ENCODE results near the gene FAIM2.

FAIM2 gene

DNA sequence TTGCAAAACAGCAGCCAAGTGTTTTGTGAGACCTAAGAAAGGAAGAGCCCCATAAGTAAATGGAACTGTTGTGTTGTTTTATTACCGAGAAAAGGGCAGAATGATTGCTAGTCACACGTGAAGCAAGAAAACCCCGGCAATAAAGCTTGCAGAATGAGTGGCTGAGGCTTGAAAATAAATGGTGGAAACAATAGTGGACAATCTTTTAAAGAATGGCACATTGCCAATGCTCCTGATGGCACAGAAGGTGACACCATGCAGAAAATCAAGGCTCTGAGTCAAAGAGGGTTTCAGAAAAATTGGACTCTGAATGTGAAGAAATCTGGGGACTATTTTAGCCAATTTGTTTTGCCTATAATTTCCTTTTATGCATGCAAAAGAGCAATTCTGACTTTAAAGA is 42.8 kb upstream of the FAIM2 start:
- Histone ChIP-seq H3K79me2 (ENCODE audit: insufficient read depth, low read depth) (no peaks in the 10 kb centered on the region), H3K27me3 (ENCODE audit: insufficient read depth, low read depth) (no peaks in the 10 kb centered on the region), H3K36me3 (ENCODE audit: insufficient read depth) (no peaks in the 10 kb centered on the region), H3K27ac (no peak overlapping the region), H4K20me1 (ENCODE audit: insufficient read depth) (no peaks in the 10 kb centered on the region), H3K4me3 (IDR thresholded peaks at IDR 0.05; ENCODE audit: insufficient read depth, low read depth, low read length) (no peak overlapping the region), H3K9ac (no peak overlapping the region), H3K4me2 (no peak overlapping the region), H2AFZ (ENCODE audit: low read depth) (no peak overlapping the region), H3K4me1 (ENCODE audit: low read depth, poor library complexity, severe bottlenecking) (peaks cover 4% of the 10 kb centered on the region)
- TF ChIP-seq, protein P1, sequence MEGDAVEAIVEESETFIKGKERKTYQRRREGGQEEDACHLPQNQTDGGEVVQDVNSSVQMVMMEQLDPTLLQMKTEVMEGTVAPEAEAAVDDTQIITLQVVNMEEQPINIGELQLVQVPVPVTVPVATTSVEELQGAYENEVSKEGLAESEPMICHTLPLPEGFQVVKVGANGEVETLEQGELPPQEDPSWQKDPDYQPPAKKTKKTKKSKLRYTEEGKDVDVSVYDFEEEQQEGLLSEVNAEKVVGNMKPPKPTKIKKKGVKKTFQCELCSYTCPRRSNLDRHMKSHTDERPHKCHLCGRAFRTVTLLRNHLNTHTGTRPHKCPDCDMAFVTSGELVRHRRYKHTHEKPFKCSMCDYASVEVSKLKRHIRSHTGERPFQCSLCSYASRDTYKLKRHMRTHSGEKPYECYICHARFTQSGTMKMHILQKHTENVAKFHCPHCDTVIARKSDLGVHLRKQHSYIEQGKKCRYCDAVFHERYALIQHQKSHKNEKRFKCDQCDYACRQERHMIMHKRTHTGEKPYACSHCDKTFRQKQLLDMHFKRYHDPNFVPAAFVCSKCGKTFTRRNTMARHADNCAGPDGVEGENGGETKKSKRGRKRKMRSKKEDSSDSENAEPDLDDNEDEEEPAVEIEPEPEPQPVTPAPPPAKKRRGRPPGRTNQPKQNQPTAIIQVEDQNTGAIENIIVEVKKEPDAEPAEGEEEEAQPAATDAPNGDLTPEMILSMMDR (conservative IDR thresholded peaks at IDR 0.05; ENCODE audit: low read depth, low read length) = no peak

DNA sequence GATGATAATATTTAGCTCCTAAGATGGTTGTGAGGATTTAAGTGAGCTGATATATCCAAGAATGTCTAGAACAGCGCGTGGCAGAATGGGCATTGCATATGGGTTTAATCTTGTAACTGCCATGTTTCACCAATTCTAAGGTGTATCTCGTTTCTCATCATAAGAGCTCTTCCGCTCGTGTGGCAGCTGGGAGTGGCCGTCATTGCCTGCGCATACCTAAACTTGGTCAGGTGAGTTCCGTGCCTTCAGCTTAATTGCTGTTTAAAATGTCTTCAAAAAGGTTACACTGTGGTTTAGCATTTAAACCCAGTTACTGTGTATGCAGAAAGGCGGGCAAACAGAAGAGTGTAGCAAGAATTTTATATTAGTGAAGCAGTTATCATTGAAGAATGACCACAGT is 42.4 kb upstream of the FAIM2 start:
- Histone ChIP-seq H2AFZ (ENCODE audit: low read depth) (peak overlapping the region; percentile 54), H4K20me1 (ENCODE audit: insufficient read depth) (no peaks in the 10 kb centered on the region), H3K9ac (no peak overlapping the region), H3K36me3 (ENCODE audit: insufficient read depth) (no peaks in the 10 kb centered on the region), H3K4me2 (no peak overlapping the region), H3K4me1 (ENCODE audit: low read depth, poor library complexity, severe bottlenecking) (peaks cover 4% of the 10 kb centered on the region), H3K4me3 (IDR thresholded peaks at IDR 0.05; ENCODE audit: insufficient read depth, low read depth, low read length) (no peak overlapping the region), H3K79me2 (ENCODE audit: insufficient read depth, low read depth) (no peaks in the 10 kb centered on the region), H3K27me3 (ENCODE audit: insufficient read depth, low read depth) (no peaks in the 10 kb centered on the region), H3K27ac (no peak overlapping the region)
- TF ChIP-seq, protein P1 (conservative IDR thresholded peaks at IDR 0.05; ENCODE audit: low read depth, low read length) = no peak

DNA sequence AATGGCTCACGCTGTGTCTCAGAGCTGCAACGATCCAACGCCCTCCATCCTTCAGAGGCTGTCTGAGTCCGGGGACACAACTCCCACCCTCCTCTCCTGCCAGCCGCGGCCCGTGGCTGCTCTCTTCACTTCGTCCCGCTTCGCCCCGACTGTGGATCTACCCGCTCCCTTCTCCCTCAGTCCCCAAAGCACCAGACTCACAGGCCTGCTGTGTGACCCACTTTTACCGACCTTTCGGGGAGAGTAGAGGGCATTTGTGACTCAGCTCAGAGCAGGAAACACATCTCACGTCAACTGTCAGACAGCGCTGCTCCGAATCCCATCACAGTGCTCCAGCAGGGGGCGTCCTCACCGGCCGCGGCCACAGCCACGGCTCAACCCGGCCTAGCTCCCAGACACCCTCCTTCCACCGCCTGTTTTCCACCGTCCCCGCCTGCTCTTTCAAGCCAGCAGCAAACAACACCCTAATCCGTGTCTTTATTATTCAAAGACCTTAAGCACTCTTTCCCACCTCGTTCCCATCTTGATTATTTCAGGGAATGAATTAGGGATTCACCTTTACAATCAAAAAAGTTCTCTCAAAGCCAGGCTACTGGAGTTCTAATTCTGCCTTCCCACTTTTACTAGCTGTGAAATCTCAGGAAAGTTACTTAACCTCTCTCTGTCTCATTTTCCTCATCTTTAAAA is 41.8 kb upstream of the FAIM2 start:
- TF ChIP-seq, protein P1 (conservative IDR thresholded peaks at IDR 0.05; ENCODE audit: low read depth, low read length) = peak; percentile 79
- Histone ChIP-seq H3K79me2 (ENCODE audit: insufficient read depth, low read depth) (no peaks in the 10 kb centered on the region), H3K4me3 (IDR thresholded peaks at IDR 0.05; ENCODE audit: insufficient read depth, low read depth, low read length) (no peak overlapping the region), H4K20me1 (ENCODE audit: insufficient read depth) (no peaks in the 10 kb centered on the region), H3K36me3 (ENCODE audit: insufficient read depth) (no peaks in the 10 kb centered on the region), H3K4me2 (peak overlapping the region; percentile 37; the same call in 1 of the 2 replicates), H3K4me1 (ENCODE audit: low read depth, poor library complexity, severe bottlenecking) (peaks cover 4% of the 10 kb centered on the region), H3K27me3 (ENCODE audit: insufficient read depth, low read depth) (no peaks in the 10 kb centered on the region), H3K9ac (no peak overlapping the region), H3K27ac (no peak overlapping the region), H2AFZ (ENCODE audit: low read depth) (peak overlapping the region; percentile 54)

DNA sequence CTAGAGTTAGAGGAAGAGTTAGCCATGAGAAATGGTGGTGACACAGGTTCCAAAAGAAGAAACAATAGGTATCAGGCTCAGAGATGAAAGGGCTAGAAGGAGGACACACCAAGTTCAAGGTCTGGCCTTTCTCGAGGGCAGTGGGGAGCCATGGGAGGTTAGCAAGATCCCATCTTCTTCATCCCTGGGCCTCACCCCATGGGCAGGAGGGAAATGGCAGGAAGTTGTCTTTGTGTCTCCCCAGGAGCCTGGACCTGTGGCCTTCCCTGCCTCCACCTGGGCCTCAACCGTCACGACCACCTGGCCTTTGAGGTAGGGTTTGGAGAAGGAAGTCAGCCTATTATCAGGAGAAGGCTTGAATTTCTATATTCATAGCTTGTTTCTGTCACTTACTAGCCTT is 41.0 kb upstream of the FAIM2 start:
- Histone ChIP-seq H3K36me3 (ENCODE audit: insufficient read depth) (no peaks in the 10 kb centered on the region), H3K4me3 (IDR thresholded peaks at IDR 0.05; ENCODE audit: insufficient read depth, low read depth, low read length) (no peak overlapping the region), H3K27ac (no peak overlapping the region)

More for the DNA sequence above, 41.0 kb upstream of the FAIM2 start:
- Histone ChIP-seq H3K27me3 (ENCODE audit: insufficient read depth, low read depth) (no peaks in the 10 kb centered on the region), H3K4me2 (no peak overlapping the region), H3K4me1 (ENCODE audit: low read depth, poor library complexity, severe bottlenecking) (peaks cover 4% of the 10 kb centered on the region), H2AFZ (ENCODE audit: low read depth) (no peak overlapping the region), H3K9ac (no peak overlapping the region), H4K20me1 (ENCODE audit: insufficient read depth) (no peaks in the 10 kb centered on the region), H3K79me2 (ENCODE audit: insufficient read depth, low read depth) (no peaks in the 10 kb centered on the region)
- TF ChIP-seq, protein P1 (conservative IDR thresholded peaks at IDR 0.05; ENCODE audit: low read depth, low read length) = no peak

All from KMS-11 (cell line).